ENCODE results near the gene EZH1.
"Not testable (repeated sequence)": the region's sequence is repeated elsewhere in the genome, so short reads cannot be mapped to it uniquely, and the experiment has no call there.

Gene EZH1

DNA sequence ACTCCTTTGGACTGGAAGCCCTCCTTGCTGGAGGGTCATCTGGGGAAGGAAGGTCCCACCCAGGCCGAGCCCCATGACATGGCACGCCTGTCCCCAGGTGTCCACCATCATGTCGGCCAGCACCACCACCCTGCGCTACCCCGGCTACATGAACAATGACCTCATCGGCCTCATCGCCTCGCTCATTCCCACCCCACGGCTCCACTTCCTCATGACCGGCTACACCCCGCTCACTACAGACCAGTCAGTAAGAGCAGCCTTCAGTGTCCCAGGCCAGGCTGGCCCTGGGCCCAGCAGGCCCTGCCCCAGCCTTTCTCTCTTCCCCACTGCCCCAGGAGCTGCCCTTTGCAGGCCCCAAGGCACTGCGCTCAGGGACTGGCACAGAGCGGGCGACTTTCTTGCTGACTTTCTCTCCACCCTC lies 79.2 kb downstream of the EZH1 start:
- DNase-seq, result no peak

DNA sequence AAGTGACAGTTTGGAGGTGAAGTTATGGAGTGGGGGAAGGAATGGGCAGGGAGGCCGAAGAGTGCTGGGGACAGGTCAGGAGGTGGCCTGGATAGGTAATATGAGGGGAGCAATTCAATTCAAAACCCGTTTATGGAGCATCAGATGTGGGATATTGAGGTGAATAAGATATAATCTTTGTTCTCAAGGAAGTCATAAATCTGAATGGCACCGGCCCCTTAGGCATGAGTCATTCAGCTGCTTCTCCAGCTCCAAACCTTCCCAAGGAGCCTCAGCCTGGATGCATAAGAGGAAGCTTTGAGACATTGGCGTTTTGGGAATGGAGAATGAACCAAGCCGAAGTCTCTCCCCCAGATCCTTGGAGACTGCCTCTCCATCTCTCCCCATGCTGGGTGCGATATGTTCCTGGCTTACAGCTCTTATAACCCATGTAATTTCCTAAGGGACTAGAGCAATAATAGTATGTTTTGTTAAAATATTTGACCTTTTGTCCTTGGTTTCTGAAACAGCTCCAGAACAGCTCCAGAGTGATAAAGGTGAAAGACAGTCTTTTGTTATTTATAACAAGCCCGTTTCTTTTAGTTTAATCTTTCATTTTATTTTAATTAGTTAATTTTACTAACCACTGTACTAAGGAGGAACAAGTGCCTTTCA lies 84.0 kb downstream of the EZH1 start:
- no peak for DNase-seq

DNA sequence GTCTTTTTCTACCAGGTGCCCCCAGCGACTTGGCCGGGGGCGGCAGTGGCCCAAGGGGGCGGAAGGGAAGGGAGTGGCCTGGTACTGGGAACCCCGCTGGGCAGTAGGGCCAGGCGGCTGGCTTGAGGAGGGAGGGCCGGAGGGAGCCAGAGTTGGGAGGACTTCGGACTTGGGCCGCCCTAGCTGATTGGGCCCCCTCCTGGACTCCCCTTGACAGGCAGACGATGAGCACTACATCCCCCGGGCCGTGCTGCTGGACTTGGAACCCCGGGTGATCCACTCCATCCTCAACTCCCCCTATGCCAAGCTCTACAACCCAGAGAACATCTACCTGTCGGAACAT lies 84.9 kb downstream of the EZH1 start:
- DNase-seq, result not testable (repeated sequence)

DNA sequence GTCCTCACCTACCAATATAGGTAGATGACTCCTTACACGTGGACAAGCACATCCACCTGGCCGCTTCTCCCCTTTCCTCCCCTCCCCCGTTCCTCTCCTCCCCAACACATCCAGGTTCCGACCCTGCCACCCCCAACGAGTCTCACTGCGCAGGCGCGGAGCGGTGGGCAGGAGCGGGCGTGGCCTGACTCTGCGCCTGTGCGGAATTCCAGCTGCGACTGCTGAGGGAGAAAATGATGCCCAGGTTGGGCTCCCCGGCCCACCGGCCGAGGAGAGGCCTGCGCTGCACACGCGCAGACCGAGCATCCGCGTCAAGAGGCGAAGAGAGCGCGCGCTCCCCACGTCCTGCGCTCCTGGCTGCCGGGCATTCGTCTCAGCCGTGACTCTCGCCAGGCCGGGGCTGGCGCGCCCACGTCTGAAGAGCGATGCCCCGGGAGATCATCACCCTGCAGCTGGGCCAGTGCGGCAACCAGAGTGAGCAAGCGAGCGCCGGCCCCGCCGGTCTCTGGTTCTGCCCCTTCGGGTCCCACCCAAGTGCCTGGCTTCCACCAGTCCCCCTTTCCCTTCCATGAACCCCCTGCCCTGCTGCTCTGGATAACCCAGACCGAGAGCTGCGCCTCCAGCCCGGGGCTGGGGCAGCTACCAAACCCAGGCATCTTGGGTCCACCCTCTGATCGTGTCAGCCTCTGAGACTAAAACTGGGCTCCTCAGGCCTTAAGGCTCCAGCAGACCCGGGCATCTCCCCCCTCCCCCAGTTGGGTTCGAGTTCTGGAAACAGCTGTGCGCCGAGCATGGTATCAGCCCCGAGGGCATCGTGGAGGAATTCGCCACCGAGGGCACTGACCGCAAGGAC lies 85.5 kb downstream of the EZH1 start, which contains the start of gene TUBG2:
Gene TUBG2, plus strand, starts transcription at position 206 of the 853 bp plus-strand sequence. Its CDS starts 220 bp downstream, at position 426.
- peak; percentile 82 for DNase-seq

DNA sequence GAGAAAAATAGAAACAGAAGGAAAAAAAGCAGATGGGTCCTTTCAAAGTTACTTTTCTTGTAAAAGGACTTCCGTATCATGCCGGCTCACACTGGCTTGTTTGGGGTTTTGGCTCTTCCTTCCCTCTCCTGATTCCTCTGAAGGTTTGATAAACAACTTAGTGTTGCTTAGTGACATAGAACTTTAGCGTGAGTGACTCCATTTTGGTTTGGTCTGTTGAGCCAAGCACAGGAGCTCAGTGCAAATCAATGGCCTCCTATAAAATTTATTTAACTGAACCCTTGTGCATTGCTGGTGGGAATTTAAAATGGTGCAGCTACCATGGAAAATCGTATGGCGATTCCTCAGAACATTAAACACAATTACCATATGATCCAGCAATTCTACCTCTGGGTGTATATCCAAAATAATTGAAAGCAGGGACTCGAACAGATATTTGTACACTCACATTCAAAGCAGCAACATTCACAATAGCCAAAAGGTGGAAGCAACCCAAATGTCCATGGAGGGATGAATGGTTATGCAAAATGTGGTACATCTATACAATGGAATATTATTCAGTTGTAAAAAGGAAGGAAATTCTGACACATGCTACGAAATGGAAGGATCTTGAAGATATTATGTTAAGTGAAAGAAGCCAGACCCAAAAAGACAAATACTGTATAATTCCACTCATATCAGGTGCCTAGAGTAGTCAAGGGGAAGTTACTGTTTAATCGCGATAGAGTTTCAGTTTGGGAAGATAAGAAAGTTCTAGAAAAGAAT lies 86.8 kb downstream of the EZH1 start:
- DNase-seq, result no peak

DNA sequence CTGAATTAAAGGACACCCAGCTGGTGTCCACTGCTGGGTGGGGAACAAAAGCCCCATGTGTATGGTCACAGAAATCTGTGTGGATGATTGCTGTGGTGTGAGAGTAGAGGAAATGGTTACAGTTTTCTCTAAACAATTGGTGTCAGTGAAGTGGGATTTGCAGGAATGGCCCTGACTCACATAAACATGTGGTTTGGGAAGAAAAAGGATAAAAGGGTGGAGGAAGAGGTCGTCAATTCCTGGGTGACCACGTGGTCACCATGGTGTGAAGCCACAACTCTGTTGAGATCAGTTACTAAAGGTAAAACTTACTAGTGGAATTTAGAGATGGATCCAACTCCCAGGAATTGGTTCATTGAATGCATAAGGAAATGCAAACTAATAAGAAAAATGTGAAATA lies 89.3 kb downstream of the EZH1 start:
- no peak for DNase-seq

DNA sequence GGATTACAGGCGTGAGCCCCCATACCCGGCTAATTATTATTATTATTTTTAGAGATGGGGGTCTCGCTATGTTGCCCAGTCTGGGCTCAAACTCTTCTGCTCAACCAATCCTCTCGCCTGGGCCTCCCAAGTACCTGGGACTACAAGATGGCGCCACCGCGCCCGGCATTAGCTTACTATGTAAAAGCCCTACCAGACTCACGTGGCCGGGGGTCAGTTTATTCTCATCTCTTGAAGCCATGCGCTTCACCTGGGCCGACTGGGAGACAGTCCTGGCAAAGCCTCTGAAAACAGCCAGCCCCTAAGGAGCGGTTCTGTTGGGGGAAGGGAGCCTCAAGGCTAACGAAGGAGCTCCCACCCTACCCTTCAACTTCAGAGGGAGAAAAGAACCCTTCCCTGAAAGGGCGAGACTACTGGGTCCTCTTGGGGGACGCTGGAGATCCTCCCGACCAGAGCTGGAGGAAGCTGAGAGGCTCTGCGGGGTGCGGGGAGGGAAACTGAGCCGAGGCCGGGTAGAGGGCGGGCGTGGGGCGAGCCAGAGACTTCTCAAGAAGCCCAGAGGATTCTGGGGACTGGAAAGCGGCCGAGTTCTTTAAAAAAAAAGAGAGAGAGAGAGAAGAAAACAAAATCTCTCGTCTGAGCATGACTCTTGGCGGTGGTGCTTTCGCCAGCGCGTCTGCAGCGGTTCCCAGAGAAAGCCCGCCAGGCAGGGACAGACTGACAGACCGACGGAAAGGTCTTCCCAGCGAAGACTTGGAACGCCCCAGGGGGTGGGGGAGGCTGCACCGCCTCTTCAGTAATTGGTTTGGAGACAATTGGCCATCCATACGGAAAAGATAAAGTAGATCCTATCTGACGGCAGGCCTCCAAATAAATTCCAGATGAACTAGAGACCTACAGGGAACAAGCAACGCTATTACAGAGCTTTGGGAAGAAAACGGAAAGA lies 91.4 kb downstream of the EZH1 start:
- no peak for DNase-seq

DNA sequence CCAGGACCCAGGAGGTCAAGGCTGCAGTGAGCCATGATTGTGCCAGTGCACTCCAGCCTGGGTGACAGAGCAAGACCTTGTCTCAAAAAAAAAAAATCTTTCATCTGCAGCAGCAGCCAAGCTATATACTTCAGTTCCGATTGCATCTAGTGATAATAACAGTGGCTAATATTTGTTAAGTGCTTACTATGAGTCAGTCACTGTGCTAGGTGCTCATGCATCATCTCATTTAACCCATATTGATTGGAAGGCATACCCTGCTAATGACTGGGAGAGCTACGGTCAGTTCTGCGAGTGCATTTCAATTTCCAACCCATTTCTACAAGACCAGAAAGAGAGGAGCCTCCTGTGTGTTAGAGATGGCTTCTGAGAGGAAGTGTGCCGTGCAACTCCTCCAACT lies 93.4 kb downstream of the EZH1 start:
- no peak for DNase-seq

Measured in activated CD4-positive, alpha-beta T cell treated with anti-CD3 and anti-CD28 coated beads for 48 hours (primary cell).